Smooth muscle cell (in vitro differentiated cells): ENCODE data around the gene GNAS. TPM values are rescaled to one million over a fixed set of nuclear protein-coding genes. Genes with fewer than 3 reads are reported as not detected.

Experiments used
- DNase-seq: peaks from one replicate; lab custom pipeline; 2025; ENCODE audit not compliant: unreplicated experiment; lab: John Stamatoyannopoulos, UW
- H2AFZ ChIP-seq: fragments of 200-600 bp; sonication (generic); 2 replicates; pipeline ENCODE4 v1.6.0; 2016; ENCODE audit warnings: antibody characterized with exemption, low read depth, mild to moderate bottlenecking
- H3F3A ChIP-seq: fragments of 200-600 bp; sonication (generic); 2 replicates; pipeline ENCODE4 v1.6.0; 2017; ENCODE audit warnings: antibody characterized with exemption, low read depth
- H3K27ac ChIP-seq: fragments of 200-600 bp; sonication (generic); 2 replicates; pipeline ENCODE4 v1.5.1; 2016; ENCODE audit warnings: low read depth, mild to moderate bottlenecking
- H3K27me3 ChIP-seq: fragments of 200-600 bp; sonication (generic); 2 replicates; pipeline ENCODE4 v1.6.1; 2016; ENCODE audit warnings: low read depth, mild to moderate bottlenecking
- H3K36me3 ChIP-seq: fragments of 200-600 bp; sonication (generic); 2 replicates; pipeline ENCODE4 v1.5.1; 2016; ENCODE audit warnings: low read depth
- H3K4me1 ChIP-seq: fragments of 200-600 bp; sonication (generic); 2 replicates; pipeline ENCODE4 v1.5.1; 2016; ENCODE audit warnings: low read depth
- H3K4me2 ChIP-seq: fragments of 200-600 bp; sonication (generic); 2 replicates; pipeline ENCODE4 v1.6.0; 2016; ENCODE audit warnings: mild to moderate bottlenecking
- H3K4me3 ChIP-seq: fragments of 200-600 bp; sonication (generic); 2 replicates; pipeline ENCODE4 v1.5.1; 2016; ENCODE audit warnings: mild to moderate bottlenecking
- H3K79me2 ChIP-seq: fragments of 200-600 bp; sonication (generic); 2 replicates; pipeline ENCODE4 v1.6.0; 2016; ENCODE audit warnings: low read depth, mild to moderate bottlenecking
- H3K9ac ChIP-seq: fragments of 200-600 bp; sonication (generic); 2 replicates; pipeline ENCODE4 v1.6.0; 2016; ENCODE audit warnings: low read depth
- H3K9me3 ChIP-seq: fragments of 200-600 bp; sonication (generic); replicated peaks from 2 replicates; pipeline ENCODE4 v1.5.1; 2016; ENCODE audit warnings: low read depth
- H4K20me1 ChIP-seq: fragments of 200-600 bp; sonication (generic); 2 replicates; pipeline ENCODE4 v1.6.0; 2016; ENCODE audit warnings: low read depth
- WGBS: methylation state at CpG from one replicate; pipeline ENCODE4 v1.1.7; 2016; ENCODE audit warnings: low lambda C conversion rate; 5-methylcytosine and 5-hydroxymethylcytosine counted together
- polyA plus RNA-seq: library from polyadenylated mRNA; unstranded; fragments of >200 nt; fragmentation: Nextera tagmentation; extraction: Ambion mirVana; gene quantifications from 2 replicates; pipeline ENCODE4 v1.2.1, GENCODE V29; 2016
- total RNA-seq: library from RNA; depleted of rRNA; stranded (reverse); fragments of >200 nt; gene quantifications from 2 replicates; pipeline ENCODE4 v1.2.3, GENCODE V29; 2014
- TF ChIP-seq, protein P1 (sequence below): fragments of 200-600 bp; sonication (generic); IDR thresholded peaks from 2 replicates; pipeline ENCODE4 v1.5.1; 2017; ENCODE audit warnings: borderline replicate concordance, mild to moderate bottlenecking, antibody characterized with exemption; ENCODE audit not compliant: insufficient read depth, poor library complexity, severe bottlenecking

Gene GNAS
- total and polyA plus RNA-seq, 2 experiments from 2014 or later, result 1,240 to 1,914 TPM

DNA sequence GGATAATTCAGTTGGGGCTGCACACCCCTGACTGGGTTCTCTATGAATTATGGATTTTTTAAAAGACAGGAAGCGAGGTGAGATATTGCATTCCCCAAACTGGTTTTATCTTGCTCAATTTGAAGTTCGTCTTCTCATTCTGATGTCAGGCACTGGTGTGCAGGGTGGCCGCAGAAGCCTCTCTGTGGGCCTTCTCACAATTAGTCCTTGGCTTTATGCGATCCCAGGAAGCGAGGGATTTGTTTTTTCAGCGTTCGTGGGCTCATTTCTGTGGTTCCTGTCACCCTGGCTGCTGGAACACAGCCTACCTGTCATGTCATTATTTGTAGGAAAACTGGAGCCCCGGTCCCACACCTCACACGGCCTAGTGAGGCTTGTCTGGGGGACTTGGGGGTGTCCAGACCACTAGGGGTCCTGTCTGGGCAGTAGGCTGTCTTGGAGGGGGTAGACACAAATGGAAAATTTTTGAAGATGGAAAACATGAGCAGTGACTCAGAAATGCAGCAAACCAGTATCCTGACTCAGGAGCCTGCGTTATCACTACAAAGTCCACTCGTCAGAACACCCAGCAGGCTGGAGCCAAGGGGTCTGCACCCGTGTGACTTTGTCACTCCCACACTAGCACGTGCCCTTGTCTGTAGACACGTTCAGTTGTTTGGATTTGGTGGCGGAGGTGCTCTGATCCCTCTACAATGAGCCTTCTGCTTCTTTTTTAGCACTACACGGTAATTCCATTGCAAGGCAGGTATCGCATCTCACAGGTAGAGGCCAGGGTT lies 44.1 kb upstream of the GNAS start:
- Histone ChIP-seq H3K4me1 (no peaks in the 10 kb centered on the region), H3K27me3 (peaks cover 2% of the 10 kb centered on the region), H4K20me1 (no peaks in the 10 kb centered on the region), H3K79me2 (no peaks in the 10 kb centered on the region), H3K27ac (peak overlapping the region; percentile 28), H3K9ac (no peak overlapping the region), H3F3A (no peaks in the 10 kb centered on the region), H3K36me3 (no peaks in the 10 kb centered on the region), H2AFZ (no peak overlapping the region), H3K4me3 (no peak overlapping the region), H3K9me3 (no peaks in the 10 kb centered on the region), H3K4me2 (peak overlapping the region; percentile 8)
- DNase-seq, result no peak
- 51% methylated on average over 17 of the region's 17 CpGs for WGBS
- TF ChIP-seq, protein P1, sequence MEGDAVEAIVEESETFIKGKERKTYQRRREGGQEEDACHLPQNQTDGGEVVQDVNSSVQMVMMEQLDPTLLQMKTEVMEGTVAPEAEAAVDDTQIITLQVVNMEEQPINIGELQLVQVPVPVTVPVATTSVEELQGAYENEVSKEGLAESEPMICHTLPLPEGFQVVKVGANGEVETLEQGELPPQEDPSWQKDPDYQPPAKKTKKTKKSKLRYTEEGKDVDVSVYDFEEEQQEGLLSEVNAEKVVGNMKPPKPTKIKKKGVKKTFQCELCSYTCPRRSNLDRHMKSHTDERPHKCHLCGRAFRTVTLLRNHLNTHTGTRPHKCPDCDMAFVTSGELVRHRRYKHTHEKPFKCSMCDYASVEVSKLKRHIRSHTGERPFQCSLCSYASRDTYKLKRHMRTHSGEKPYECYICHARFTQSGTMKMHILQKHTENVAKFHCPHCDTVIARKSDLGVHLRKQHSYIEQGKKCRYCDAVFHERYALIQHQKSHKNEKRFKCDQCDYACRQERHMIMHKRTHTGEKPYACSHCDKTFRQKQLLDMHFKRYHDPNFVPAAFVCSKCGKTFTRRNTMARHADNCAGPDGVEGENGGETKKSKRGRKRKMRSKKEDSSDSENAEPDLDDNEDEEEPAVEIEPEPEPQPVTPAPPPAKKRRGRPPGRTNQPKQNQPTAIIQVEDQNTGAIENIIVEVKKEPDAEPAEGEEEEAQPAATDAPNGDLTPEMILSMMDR, result peak; percentile 15

DNA sequence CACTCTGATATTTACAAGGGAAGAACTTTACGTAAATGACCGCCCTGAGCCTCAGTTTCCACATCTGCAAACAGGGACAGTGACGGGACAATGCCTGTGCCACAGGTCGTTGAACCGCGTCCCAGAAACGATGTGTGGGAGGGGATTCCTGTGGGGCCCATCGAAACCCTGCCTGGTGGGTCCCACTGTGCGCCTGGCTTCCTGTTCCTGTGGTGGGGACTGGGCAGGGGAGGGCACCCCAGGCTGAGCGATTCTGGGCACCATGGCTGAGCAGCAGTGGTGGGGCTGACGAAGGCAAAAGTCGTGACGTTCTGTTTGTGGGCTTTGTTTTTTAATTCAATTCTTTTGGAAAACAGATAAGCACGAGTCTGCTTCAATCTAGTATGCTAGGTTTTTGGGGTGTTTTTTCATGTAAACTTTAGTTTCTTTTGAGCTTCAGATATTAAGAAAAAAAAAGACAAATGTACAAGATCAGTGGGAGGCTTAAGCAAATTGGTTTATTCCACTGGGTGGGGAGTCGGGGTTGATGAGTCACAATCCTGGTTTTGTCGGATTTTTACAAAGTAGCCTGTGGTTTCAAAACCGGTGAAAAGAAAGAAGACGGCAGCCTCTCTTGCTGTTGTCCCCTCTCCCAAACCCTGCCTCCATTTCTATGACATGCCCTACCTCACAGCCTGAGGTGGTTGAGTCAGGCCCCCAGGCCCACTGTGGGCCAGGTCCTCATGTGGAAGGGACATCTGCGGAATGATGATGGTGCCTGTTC lies 42.2 kb upstream of the GNAS start:
- no peaks in the 10 kb centered on the region for H3K79me2 ChIP-seq
- peak overlapping the region; percentile 17 for H3K4me2 ChIP-seq
- H3F3A ChIP-seq, result no peaks in the 10 kb centered on the region
- no peak overlapping the region for H2AFZ ChIP-seq
- H3K36me3 ChIP-seq, result no peaks in the 10 kb centered on the region
- H3K9me3 ChIP-seq, result no peaks in the 10 kb centered on the region
- TF ChIP-seq, protein P1, result no peak
- no peak overlapping the region for H3K27ac ChIP-seq
- DNase-seq, result no peak
- peaks cover 2% of the 10 kb centered on the region for H3K27me3 ChIP-seq
- no peak overlapping the region for H3K4me3 ChIP-seq
- no peak overlapping the region for H3K9ac ChIP-seq
- H4K20me1 ChIP-seq, result peaks cover 10% of the 10 kb centered on the region
- WGBS, result 73% methylated on average over 19 of the region's 19 CpGs
- no peaks in the 10 kb centered on the region for H3K4me1 ChIP-seq

DNA sequence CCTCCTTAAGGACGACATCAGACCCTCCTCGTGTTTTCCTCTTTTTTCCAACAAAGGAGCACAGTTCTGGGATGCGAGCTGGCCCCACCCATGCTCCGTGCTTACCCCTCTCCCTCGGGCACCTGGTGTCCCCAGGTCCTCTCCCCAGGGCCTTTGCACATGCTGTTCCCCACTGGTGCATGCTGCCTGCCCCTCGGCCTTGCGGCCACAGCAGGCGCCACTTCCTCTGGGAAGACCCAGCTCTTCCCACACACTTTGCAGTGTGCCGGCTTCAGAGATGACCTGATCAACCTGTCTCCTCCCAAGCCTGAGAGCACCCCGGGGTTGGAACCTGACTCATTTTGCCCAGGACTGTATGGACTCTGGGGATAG lies 41.7 kb upstream of the GNAS start:
- H3K27me3 ChIP-seq, result peaks cover 2% of the 10 kb centered on the region
- H3K79me2 ChIP-seq, result no peaks in the 10 kb centered on the region
- no peaks in the 10 kb centered on the region for H3F3A ChIP-seq
- H4K20me1 ChIP-seq, result peaks cover 15% of the 10 kb centered on the region
- H3K9me3 ChIP-seq, result no peaks in the 10 kb centered on the region
- H3K9ac ChIP-seq, result no peak overlapping the region
- TF ChIP-seq, protein P1, result no peak
- WGBS, result 84% methylated on average over 9 of the region's 10 CpGs
- H3K36me3 ChIP-seq, result no peaks in the 10 kb centered on the region
- H3K27ac ChIP-seq, result no peak overlapping the region
- DNase-seq, result no peak
- H2AFZ ChIP-seq, result no peak overlapping the region
- H3K4me2 ChIP-seq, result peak overlapping the region; percentile 17
- H3K4me3 ChIP-seq, result no peak overlapping the region
- H3K4me1 ChIP-seq, result no peaks in the 10 kb centered on the region
